Panc1 (cell line): ENCODE results near the gene N4BP3. TPM values are rescaled to one million over a fixed set of nuclear protein-coding genes. Genes with fewer than 3 reads are reported as not detected.

ENCODE experiments used
- ATAC-seq: fragments of 200-7000 bp; cut with Tn5 transposase; 2 replicates; pipeline ENCODE4 v1.9.1; 2020; ENCODE audit warnings: mild to moderate bottlenecking, moderate library complexity
- BruUV-seq: library from RNA; stranded (reverse); fragments of 400-500 nt; replicated peaks from 2 replicates; lab custom pipeline; 2021; lab: Mats Ljungman, UMichigan
- CTCF ChIA-PET: fragments of 300-600 bp; sonication (Branson Sonifier 250); formaldehyde crosslinking; loops from one replicate; lab custom pipeline; 2022; ENCODE audit warnings: antibody characterized with exemption; lab: Charles Lee
- POLR2A ChIA-PET: fragments of 300-600 bp; sonication (Branson Sonifier 250); formaldehyde crosslinking; loops from one replicate; lab custom pipeline; 2022; ENCODE audit warnings: antibody characterized with exemption; lab: Charles Lee
- DNase-seq: peaks from one replicate; pipeline ENCODE4 v3.0.0-alpha.2; 2010; ENCODE audit warnings: low read depth, low spot score
- H3K27ac ChIP-seq: 2 replicates; pipeline ENCODE4 v1.5.1; 2011; ENCODE audit warnings: mild to moderate bottlenecking, low read length, inconsistent platforms
- H3K27me3 ChIP-seq: fragments of 200-500 bp; sonication (Bioruptor generic); 2 replicates; pipeline ENCODE4 v1.6.0; 2014; ENCODE audit warnings: low read length, inconsistent platforms; ENCODE audit not compliant: control insufficient read depth, insufficient read depth
- H3K36me3 ChIP-seq: fragments of 200-500 bp; sonication (Bioruptor generic); 2 replicates; pipeline ENCODE4 v1.5.1; 2014; ENCODE audit warnings: inconsistent platforms, mild to moderate bottlenecking, low read length, moderate library complexity; ENCODE audit not compliant: control insufficient read depth, insufficient read depth
- H3K4me1 ChIP-seq: 2 replicates; pipeline ENCODE4 v1.5.1; 2011; ENCODE audit warnings: inconsistent platforms, mild to moderate bottlenecking, low read length, moderate library complexity; ENCODE audit not compliant: control insufficient read depth, insufficient read depth
- H3K4me3 ChIP-seq, 2 experiments: 2 replicates each; pipeline ENCODE4 v1.5.1; 2011 to 2012; ENCODE audit warnings: low read depth in 2 of 2, low read length in 2 of 2, mild to moderate bottlenecking in 2 of 2, inconsistent platforms in 1 of 2, moderate library complexity in 1 of 2
- H3K9me3 ChIP-seq: fragments of 200-500 bp; sonication (Bioruptor generic); 2 replicates; pipeline ENCODE4 v1.5.1; 2014; ENCODE audit warnings: low read depth, mild to moderate bottlenecking, inconsistent platforms, low read length, moderate library complexity; ENCODE audit not compliant: control insufficient read depth, insufficient read depth
- POLR2AphosphoS5 ChIP-seq: IDR thresholded peaks from 2 replicates; pipeline ENCODE4 v1.6.1; 2012; ENCODE audit warnings: mild to moderate bottlenecking, low read depth, low read length, moderate library complexity
- REST ChIP-seq, 2 experiments: IDR thresholded peaks; 2 replicates each; pipeline ENCODE4 v1.6.1; 2011 to 2012; ENCODE audit warnings: low read depth in 2 of 2, control low read depth in 1 of 2, low read length in 1 of 2, mild to moderate bottlenecking in 1 of 2, moderate library complexity in 1 of 2; ENCODE audit not compliant: insufficient read depth in 1 of 2
- SIN3A ChIP-seq: IDR thresholded peaks from 2 replicates; pipeline ENCODE4 v1.6.1; 2012; ENCODE audit warnings: low read depth, mild to moderate bottlenecking, low read length, moderate library complexity, borderline replicate concordance; ENCODE audit not compliant: insufficient read depth
- TCF7L2 ChIP-seq: IDR thresholded peaks from 2 replicates; pipeline ENCODE4 v1.6.1; 2011; ENCODE audit warnings: mild to moderate bottlenecking, low read depth, low read length, inconsistent platforms
- in situ Hi-C: cut with HindIII; loops from 2 replicates; pipeline ENCODE4 v1.10.0; 2016; ENCODE audit warnings: low sequenced_read_pairs, low pct_unique_long_range_greater_than_20kb
- intact Hi-C: fragments of 100-400 bp; cut with micrococcal nuclease; formaldehyde crosslinking; loops from one replicate; pipeline ENCODE4 v1.10.0; 2022; ENCODE audit not compliant: unreplicated experiment
- total RNA-seq: library from RNA; stranded (reverse); gene quantifications from one replicate; pipeline ENCODE4 v1.2.1, GENCODE V29; 2021; ENCODE audit not compliant: unreplicated experiment
- TF ChIP-seq, protein P1 (sequence below): fragments of 450-650 bp; IDR thresholded peaks from 2 replicates; pipeline ENCODE4 v1.5.1; 2017; ENCODE audit warnings: mild to moderate bottlenecking

The N4BP3 gene
- total RNA-seq, 1 experiment from 2014 or later, result 2.3 TPM

- TSS peak; percentile 41 for BruUV-seq
- H3K4me1 ChIP-seq, result no peaks in the 10 kb centered on the region
- in situ Hi-C loops, result no loop called here
- H3K9me3 ChIP-seq, result no peaks in the 10 kb centered on the region
- H3K4me3 ChIP-seq, result no peak overlapping the region
- DNase-seq (no peak), ATAC-seq (no peak)
- ChIA-PET CTCF (no interaction called here), POLR2A (no interaction called here)
- no peaks in the 10 kb centered on the region for H3K27me3 ChIP-seq
- H3K36me3 ChIP-seq, result no peaks in the 10 kb centered on the region
- intact Hi-C loops, result no loop called here
- no peak overlapping the region for H3K27ac ChIP-seq
- TF ChIP-seq TCF7L2, result no peak
- TF ChIP-seq POLR2AphosphoS5, result no peak
- TF ChIP-seq, protein P1, sequence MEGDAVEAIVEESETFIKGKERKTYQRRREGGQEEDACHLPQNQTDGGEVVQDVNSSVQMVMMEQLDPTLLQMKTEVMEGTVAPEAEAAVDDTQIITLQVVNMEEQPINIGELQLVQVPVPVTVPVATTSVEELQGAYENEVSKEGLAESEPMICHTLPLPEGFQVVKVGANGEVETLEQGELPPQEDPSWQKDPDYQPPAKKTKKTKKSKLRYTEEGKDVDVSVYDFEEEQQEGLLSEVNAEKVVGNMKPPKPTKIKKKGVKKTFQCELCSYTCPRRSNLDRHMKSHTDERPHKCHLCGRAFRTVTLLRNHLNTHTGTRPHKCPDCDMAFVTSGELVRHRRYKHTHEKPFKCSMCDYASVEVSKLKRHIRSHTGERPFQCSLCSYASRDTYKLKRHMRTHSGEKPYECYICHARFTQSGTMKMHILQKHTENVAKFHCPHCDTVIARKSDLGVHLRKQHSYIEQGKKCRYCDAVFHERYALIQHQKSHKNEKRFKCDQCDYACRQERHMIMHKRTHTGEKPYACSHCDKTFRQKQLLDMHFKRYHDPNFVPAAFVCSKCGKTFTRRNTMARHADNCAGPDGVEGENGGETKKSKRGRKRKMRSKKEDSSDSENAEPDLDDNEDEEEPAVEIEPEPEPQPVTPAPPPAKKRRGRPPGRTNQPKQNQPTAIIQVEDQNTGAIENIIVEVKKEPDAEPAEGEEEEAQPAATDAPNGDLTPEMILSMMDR, result no peak
- TF ChIP-seq SIN3A, result no peak
- no peak for TF ChIP-seq REST (IDR thresholded peaks at IDR 0.05; ENCODE audit: insufficient read depth in 1 of 2, low read depth in 2 of 2, low read length in 1 of 2)
Measured at GRCh38 chr5:178141550-178141949, 28.2 kb downstream of the N4BP3 start.

DNA sequence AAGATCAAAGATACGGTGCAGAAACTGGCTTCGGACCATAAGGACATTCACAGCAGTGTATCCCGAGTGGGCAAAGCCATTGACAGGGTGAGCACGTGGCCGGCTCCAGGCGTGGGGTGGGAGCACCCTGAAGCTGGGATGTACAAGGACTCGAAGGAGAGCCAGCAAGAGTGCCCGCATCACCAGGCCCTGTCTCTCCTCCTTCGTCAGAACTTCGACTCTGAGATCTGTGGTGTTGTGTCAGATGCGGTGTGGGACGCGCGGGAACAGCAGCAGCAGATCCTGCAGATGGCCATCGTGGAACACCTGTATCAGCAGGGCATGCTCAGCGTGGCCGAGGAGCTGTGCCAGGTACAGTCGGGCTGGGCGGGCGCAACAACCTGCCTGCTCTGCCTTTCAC, 29.3 kb downstream of the N4BP3 start:
- no peak overlapping the region for H3K27ac ChIP-seq
- ChIA-PET POLR2A (no interaction called here), CTCF (no interaction called here)
- in situ Hi-C loops, result no loop called here
- no peaks in the 10 kb centered on the region for H3K4me1 ChIP-seq
- DNase-seq (no peak), ATAC-seq (no peak)
- TF ChIP-seq POLR2AphosphoS5 (no peak), REST (IDR thresholded peaks at IDR 0.05; ENCODE audit: insufficient read depth in 1 of 2, low read depth in 2 of 2, low read length in 1 of 2) (no peak), SIN3A (no peak), TCF7L2 (no peak)
- TF ChIP-seq, protein P1, result no peak
- no peaks in the 10 kb centered on the region for H3K36me3 ChIP-seq
- intact Hi-C loops, result no loop called here
- no peaks in the 10 kb centered on the region for H3K27me3 ChIP-seq
- H3K9me3 ChIP-seq, result no peaks in the 10 kb centered on the region
- no TSS peak for BruUV-seq
- H3K4me3 ChIP-seq, result no peak overlapping the region
